SK-N-SH (cell line): Measurements from ENCODE around the gene PHC2. TPM values are rescaled to one million over a fixed set of nuclear protein-coding genes. Genes with fewer than 3 reads are reported as not detected.

Source experiments
- CTCF ChIA-PET: fragments of 300-600, 350-600 bp; formaldehyde crosslinking; extraction: SDS; loops from one replicate; lab custom pipeline; 2021; lab: Yijun Ruan, JAX
- POLR2A ChIA-PET: fragments of 350-600 bp; sonication (Branson Sonifier 250); formaldehyde crosslinking; extraction: SDS; loops from one replicate; lab custom pipeline; 2020; ENCODE audit warnings: antibody characterized with exemption, inconsistent platforms; lab: Yijun Ruan, JAX
- DNase-seq: peaks from one replicate; pipeline ENCODE4 v3.0.0; 2012
- H2AFZ ChIP-seq: fragments of 200-600 bp; sonication (generic); 2 replicates; pipeline ENCODE4 v1.8.1; 2016; ENCODE audit warnings: antibody characterized with exemption, mild to moderate bottlenecking, low read depth
- H3F3A ChIP-seq: fragments of 200-600 bp; sonication (generic); replicated peaks from 2 replicates; pipeline ENCODE3; 2016; ENCODE audit warnings: antibody characterized with exemption, mild to moderate bottlenecking; ENCODE audit not compliant: insufficient read depth
- H3K27ac ChIP-seq, 2 experiments: fragments of 200-500 bp in 1 of 2; fragments of 200-600 bp in 1 of 2; sonication (Bioruptor generic) in 1 of 2; sonication (generic), shearing (Covaris generic) in 1 of 2; 2 replicates each; pipeline versions ENCODE4 v1.5.1 to v1.6.1; 2014 to 2016; ENCODE audit warnings: low read depth in 2 of 2, inconsistent platforms in 1 of 2, low read length in 1 of 2, mild to moderate bottlenecking in 1 of 2, mixed read lengths in 1 of 2
- H3K27me3 ChIP-seq: fragments of 200-600 bp; sonication (generic), shearing (Covaris generic); 2 replicates; pipeline ENCODE4 v1.6.1; 2016; ENCODE audit warnings: mixed run types; ENCODE audit not compliant: insufficient read depth
- H3K36me3 ChIP-seq, 2 experiments: fragments of 200-500 bp in 1 of 2; fragments of 200-600 bp in 1 of 2; sonication (Bioruptor generic) in 1 of 2; sonication (generic) in 1 of 2; replicated peaks in 1 of 2; 2 replicates each; pipeline versions ENCODE3 to v1.5.1; 2014 to 2016; ENCODE audit warnings: low read length in 1 of 2, mild to moderate bottlenecking in 1 of 2; ENCODE audit not compliant: insufficient read depth in 2 of 2, control insufficient read depth in 1 of 2
- H3K4me1 ChIP-seq, 2 experiments: fragments of 200-500 bp in 1 of 2; fragments of 200-600 bp in 1 of 2; sonication (Bioruptor generic) in 1 of 2; sonication (generic), shearing (Covaris generic) in 1 of 2; 2 replicates each; pipeline versions ENCODE4 v1.5.1 to v1.6.1; 2014 to 2016; ENCODE audit warnings: low read depth in 1 of 2, low read length in 1 of 2, mixed run types in 1 of 2; ENCODE audit not compliant: insufficient read depth in 2 of 2, control insufficient read depth in 1 of 2
- H3K4me2 ChIP-seq: fragments of 200-600 bp; sonication (generic), shearing (Covaris generic); 2 replicates; pipeline ENCODE4 v1.6.1; 2017; ENCODE audit warnings: mixed run types
- H3K4me3 ChIP-seq, 2 experiments: fragments of 200-500 bp in 1 of 2; fragments of 200-600 bp in 1 of 2; sonication (Bioruptor generic) in 1 of 2; sonication (generic), shearing (Covaris generic) in 1 of 2; 2 replicates each; pipeline versions ENCODE4 v1.5.1 to v1.8.1; 2014 to 2016; ENCODE audit warnings: low read depth in 2 of 2, inconsistent platforms in 1 of 2, low read length in 1 of 2, mild to moderate bottlenecking in 1 of 2, mixed read lengths in 1 of 2, moderate library complexity in 1 of 2
- H3K79me2 ChIP-seq: fragments of 200-600 bp; sonication (generic); 2 replicates; pipeline ENCODE4 v1.8.1; 2017; ENCODE audit warnings: mild to moderate bottlenecking; ENCODE audit not compliant: insufficient read depth
- H3K9ac ChIP-seq: fragments of 200-600 bp; sonication (generic); 2 replicates; pipeline ENCODE4 v1.6.1; 2017; ENCODE audit warnings: mixed run types
- H3K9me2 ChIP-seq: fragments of 200-600 bp; sonication (generic); 2 replicates; pipeline ENCODE4 v1.6.1; 2017; ENCODE audit warnings: mixed run types
- H3K9me3 ChIP-seq: fragments of 200-600 bp; sonication (generic); 2 replicates; pipeline ENCODE4 v1.6.1; 2017; ENCODE audit warnings: mixed run types, mild to moderate bottlenecking, moderate library complexity
- H4K20me1 ChIP-seq: fragments of 200-600 bp; sonication (generic); 2 replicates; pipeline ENCODE4 v1.6.1; 2017; ENCODE audit warnings: mild to moderate bottlenecking, mixed run types; ENCODE audit not compliant: insufficient read depth
- CTCF ChIP-seq: fragments of 200-600 bp; sonication (generic); IDR thresholded peaks from 2 replicates; pipeline ENCODE4 v1.6.1; 2017; ENCODE audit warnings: antibody characterized with exemption, mild to moderate bottlenecking, moderate library complexity
- FOXJ3 ChIP-seq: sonication (generic); formaldehyde crosslinking; IDR thresholded peaks from 2 replicates; pipeline ENCODE4 v1.5.1; 2020; ENCODE audit warnings: mild to moderate bottlenecking, missing genetic modification reagents
- FOXM1 ChIP-seq: IDR thresholded peaks from 2 replicates; pipeline ENCODE4 v1.4.0; 2012; ENCODE audit warnings: low read depth, mild to moderate bottlenecking
- GATA2 ChIP-seq: sonication (generic); formaldehyde crosslinking; IDR thresholded peaks from 2 replicates; pipeline ENCODE4 v1.5.0; 2020; ENCODE audit warnings: mild to moderate bottlenecking, missing genetic modification reagents
- JUND ChIP-seq: IDR thresholded peaks from 2 replicates; pipeline ENCODE4 v1.4.0; 2012
- MEF2A ChIP-seq: IDR thresholded peaks from 2 replicates; pipeline ENCODE4 v1.4.0; 2012; ENCODE audit warnings: low read depth, borderline replicate concordance
- MXI1 ChIP-seq: IDR thresholded peaks from 2 replicates; pipeline ENCODE4 v1.6.1; 2012; ENCODE audit warnings: mild to moderate bottlenecking, low read depth, low read length, improper control_type of control experiment
- NRF1 ChIP-seq: IDR thresholded peaks from 2 replicates; pipeline ENCODE4 v1.6.1; 2012; ENCODE audit warnings: low read depth, mild to moderate bottlenecking, low read length
- SMC3 ChIP-seq: IDR thresholded peaks from 2 replicates; pipeline ENCODE4 v1.6.1; 2012; ENCODE audit warnings: low read depth, low read length, improper control_type of control experiment
- TCF12 ChIP-seq: IDR thresholded peaks from 2 replicates; pipeline ENCODE4 v1.4.0; 2012
- YY1 ChIP-seq: IDR thresholded peaks from 2 replicates; pipeline ENCODE4 v1.4.0; 2012; ENCODE audit warnings: low read depth, mild to moderate bottlenecking
- ZBTB33 ChIP-seq: IDR thresholded peaks from 2 replicates; pipeline ENCODE4 v1.4.0; 2012; ENCODE audit warnings: low read depth, borderline replicate concordance
- whole genome bisulfite sequencing: methylation state at CpG from one replicate; pipeline ENCODE4 v1.1.6; 2017; ENCODE audit warnings: low lambda C conversion rate; 5-methylcytosine and 5-hydroxymethylcytosine counted together
- polyA plus RNA-seq, 3 experiments: library from polyadenylated mRNA; depleted of rRNA; stranded (reverse); fragments of >200 nt; gene quantifications; 2 replicates each; pipeline ENCODE4 v1.2.3, GENCODE V29; 2012
- TF ChIP-seq, protein P1 (sequence below): IDR thresholded peaks from 2 replicates; pipeline ENCODE4 v1.4.0; 2012; ENCODE audit warnings: low read depth, borderline replicate concordance
- TF ChIP-seq, protein P2 (sequence below): IDR thresholded peaks from 2 replicates; pipeline ENCODE4; 2012

The PHC2 gene
- polyA plus RNA-seq, 1 of the 3 experiments (the other 2 are of a cell fraction), result 98.7 TPM

GRCh38 chr1:33319949-33320618 is 110.8 kb downstream of the PHC2 start:
- H3K4me2 ChIP-seq, result no peak overlapping the region

GRCh38 chr1:33319186-33319948 is 111.5 kb downstream of the PHC2 start:
- Histone ChIP-seq H3K4me2 (no peak overlapping the region), H3K9ac (no peak overlapping the region), H3K9me3 (no peaks in the 10 kb centered on the region), H3K4me3 (no peak overlapping the region), H3K9me2 (no peaks in the 10 kb centered on the region), H3K4me1 (0 out of 4 replicates have a peak, but pooled peaks cover 0 to 4% of the 10 kb centered on the region in 2 experiments), H3K27me3 (no peaks in the 10 kb centered on the region), H3F3A (peaks cover 20% of the 10 kb centered on the region), H3K27ac (no peak overlapping the region), H4K20me1 (peaks cover 13% of the 10 kb centered on the region), H2AFZ (no peak overlapping the region), H3K36me3 (peaks cover 26 to 30% of the 10 kb centered on the region in 2 experiments), H3K79me2 (no peaks in the 10 kb centered on the region)
- ChIA-PET CTCF (interaction anchor here (1.8 to 2.2 kb wide), 3 partner anchors 16 to 152 kb away, joined by 5 to 7 read pairs (median 6); no protein-coding TSS in a partner anchor), POLR2A (no interaction called here)
- 96% methylated on average over 8 of the region's 9 CpGs for WGBS
- no peak for DNase-seq
- TF ChIP-seq JUND (no peak), FOXM1 (no peak), MXI1 (no peak), GATA2 (CRISPR knock-in tag) (no peak), ZBTB33 (no peak), FOXJ3 (no peak), CTCF (no peak)
- TF ChIP-seq, protein P1, sequence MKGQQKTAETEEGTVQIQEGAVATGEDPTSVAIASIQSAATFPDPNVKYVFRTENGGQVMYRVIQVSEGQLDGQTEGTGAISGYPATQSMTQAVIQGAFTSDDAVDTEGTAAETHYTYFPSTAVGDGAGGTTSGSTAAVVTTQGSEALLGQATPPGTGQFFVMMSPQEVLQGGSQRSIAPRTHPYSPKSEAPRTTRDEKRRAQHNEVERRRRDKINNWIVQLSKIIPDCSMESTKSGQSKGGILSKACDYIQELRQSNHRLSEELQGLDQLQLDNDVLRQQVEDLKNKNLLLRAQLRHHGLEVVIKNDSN, result no peak

More at GRCh38 chr1:33319949-33320618, 110.8 kb downstream of the PHC2 start:
- TF ChIP-seq YY1 (no peak), MEF2A (no peak), NRF1 (no peak), GATA2 (CRISPR knock-in tag) (no peak), ZBTB33 (no peak), FOXJ3 (no peak), SMC3 (no peak), TCF12 (no peak), FOXM1 (no peak)
- TF ChIP-seq, protein P2, sequence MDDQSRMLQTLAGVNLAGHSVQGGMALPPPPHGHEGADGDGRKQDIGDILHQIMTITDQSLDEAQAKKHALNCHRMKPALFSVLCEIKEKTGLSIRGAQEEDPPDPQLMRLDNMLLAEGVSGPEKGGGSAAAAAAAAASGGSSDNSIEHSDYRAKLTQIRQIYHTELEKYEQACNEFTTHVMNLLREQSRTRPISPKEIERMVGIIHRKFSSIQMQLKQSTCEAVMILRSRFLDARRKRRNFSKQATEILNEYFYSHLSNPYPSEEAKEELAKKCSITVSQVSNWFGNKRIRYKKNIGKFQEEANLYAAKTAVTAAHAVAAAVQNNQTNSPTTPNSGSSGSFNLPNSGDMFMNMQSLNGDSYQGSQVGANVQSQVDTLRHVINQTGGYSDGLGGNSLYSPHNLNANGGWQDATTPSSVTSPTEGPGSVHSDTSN, result no peak
- H3K4me1 ChIP-seq, result 0 out of 4 replicates have a peak, but pooled peaks cover 0 to 4% of the 10 kb centered on the region in 2 experiments
- H3K9me2 ChIP-seq, result no peaks in the 10 kb centered on the region
- no peak overlapping the region for H3K9ac ChIP-seq
- no peak for DNase-seq
- ChIA-PET CTCF (interaction anchor here (1.1 to 2.2 kb wide), 4 partner anchors 11 to 151 kb away, joined by 3 to 7 read pairs (median 6); no protein-coding TSS in a partner anchor), POLR2A (interaction anchor here (0.7 to 1.4 kb wide), 3 partner anchors 29 to 139 kb away, joined by 3 to 4 read pairs (median 4); partner anchors contain the start of gene TRIM62)
- 93% methylated on average over 11 of the region's 12 CpGs for WGBS
- no peaks in the 10 kb centered on the region for H3K27me3 ChIP-seq
- no peak overlapping the region for H3K4me3 ChIP-seq
- peaks cover 20% of the 10 kb centered on the region for H3F3A ChIP-seq
- no peaks in the 10 kb centered on the region for H3K9me3 ChIP-seq
- H2AFZ ChIP-seq, result no peak overlapping the region
- H3K79me2 ChIP-seq, result no peaks in the 10 kb centered on the region
- H3K27ac ChIP-seq, result no peak overlapping the region
- H3K36me3 ChIP-seq, result peaks cover 33 to 37% of the 10 kb centered on the region in 2 experiments
- peaks cover 19% of the 10 kb centered on the region for H4K20me1 ChIP-seq
